Stimulated activated CD8-positive, alpha-beta memory T cell treated with anti-CD3 and anti-CD28 coated beads, Interleukin-7, amount 100 ng/mL, for 1 hour (primary cell): ENCODE data around the gene IRGC.

Experiments used
- DNase-seq, 2 donors: peaks; one replicate each; pipeline ENCODE4 v3.0.0-alpha.2; 2020; ENCODE audit warnings: low read depth in 2 of 2

Gene IRGC

GRCh38 chr19:43724896-43725295 lies 9.0 kb downstream of the IRGC start:
- no peak for DNase-seq

GRCh38 chr19:43725468-43725867 lies 9.6 kb downstream of the IRGC start:
- DNase-seq, result no peak

DNA sequence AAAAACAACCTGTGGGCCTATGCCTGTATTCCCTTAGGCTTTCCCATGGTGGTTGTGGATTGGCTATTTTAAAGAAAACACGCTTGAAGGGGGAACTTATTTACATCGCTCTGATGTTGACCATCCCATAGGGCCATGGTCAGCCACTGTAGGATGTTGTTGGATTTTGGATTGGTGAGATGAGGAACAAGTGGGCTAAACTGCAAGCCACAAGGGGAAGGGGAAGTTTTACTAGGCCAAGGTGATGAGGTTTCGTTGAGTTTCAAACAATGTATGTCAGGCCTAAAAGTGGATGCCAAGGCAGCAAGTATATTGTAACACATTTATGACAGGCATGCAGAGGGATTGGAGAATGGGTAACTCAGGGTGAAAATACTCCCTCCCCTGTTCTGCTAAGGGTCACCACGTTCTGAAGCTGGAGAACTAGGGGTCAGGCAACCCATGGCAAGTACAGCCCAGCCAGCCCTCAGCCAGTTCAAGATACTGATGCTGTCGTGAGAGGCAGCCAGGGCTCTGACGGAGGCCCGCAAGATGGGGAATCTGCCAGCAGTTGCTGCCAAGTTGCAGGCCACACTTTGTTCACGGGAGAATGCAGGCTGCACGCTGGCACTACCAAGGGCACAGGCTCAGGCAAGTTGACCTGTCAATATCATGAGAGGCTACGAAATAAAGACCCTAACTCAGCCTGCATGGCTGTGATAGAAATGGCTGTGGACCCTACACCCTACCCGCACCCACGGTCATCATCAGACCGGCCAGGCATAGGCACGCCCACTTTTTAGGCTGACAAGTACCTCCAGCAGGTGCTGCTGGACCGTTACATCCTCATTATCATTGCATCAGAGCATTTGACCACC lies 11.1 kb downstream of the IRGC start:
- no peak for DNase-seq

- no peak for DNase-seq
Measured at GRCh38 chr19:43727593-43727853, 11.6 kb downstream of the IRGC start.

GRCh38 chr19:43729919-43730318 lies 14.0 kb downstream of the IRGC start:
- no peak for DNase-seq

DNA sequence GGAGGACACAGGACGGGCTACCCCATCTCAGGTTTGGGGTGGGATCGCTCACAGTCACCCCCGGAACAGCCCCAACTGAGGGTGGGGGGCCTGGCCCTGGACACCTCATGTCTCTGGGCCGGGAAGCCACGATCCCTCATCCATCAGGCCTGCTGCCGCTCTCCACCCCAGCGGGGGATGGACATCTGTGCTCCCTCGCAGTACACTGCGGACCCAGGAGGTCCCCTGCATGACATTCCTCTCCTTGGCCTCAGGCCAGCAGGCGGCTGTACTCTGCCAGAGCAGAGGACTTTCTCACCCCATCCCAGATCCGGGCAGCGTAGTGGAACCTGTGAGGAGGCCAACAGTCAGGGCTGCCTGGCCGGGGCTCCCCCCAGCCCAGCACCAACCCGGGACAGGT lies 15.5 kb downstream of the IRGC start:
- DNase-seq, result no peak

DNA sequence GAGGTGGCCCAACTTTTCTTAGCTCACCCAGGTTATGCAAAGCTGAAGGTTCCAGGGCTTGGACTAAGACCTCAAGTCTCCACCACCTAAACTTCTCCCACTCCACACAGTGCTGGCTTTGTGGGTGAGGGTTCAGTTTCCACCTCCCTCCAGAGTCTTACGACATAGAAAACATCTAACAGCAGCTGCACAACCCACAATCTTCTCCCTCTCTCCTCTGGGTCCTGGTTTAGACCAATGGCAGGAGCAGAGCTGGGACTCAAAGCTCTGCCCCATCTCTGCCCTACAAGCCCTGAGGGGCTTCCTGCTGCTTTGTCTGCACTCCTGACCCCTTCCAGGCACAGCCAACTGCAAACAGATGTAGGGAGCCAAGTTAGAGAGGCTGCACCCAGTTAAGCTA lies 16.0 kb downstream of the IRGC start:
- no peak for DNase-seq

DNA sequence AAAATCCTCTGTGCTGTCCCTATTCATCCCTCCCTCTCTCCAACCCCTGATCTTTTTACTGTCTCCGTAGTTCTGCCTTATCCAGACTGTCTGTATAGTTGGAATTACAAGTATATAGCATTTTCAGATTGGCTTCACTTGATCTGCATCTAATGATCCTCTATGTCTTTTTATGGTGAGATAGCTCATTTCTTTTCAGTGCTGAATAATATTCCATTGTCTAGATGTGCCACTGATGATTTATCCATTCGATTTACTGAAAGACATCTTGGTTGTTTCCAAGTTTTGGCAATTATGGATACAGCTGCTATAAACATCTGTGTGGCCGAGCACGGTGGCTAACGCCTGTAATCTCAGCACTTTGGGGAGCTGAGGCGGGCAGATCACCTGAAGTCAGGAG lies 19.1 kb downstream of the IRGC start:
- DNase-seq, result no peak

GRCh38 chr19:43735957-43736356 lies 20.1 kb downstream of the IRGC start:
- no peak for DNase-seq

- no peak for DNase-seq
Measured at GRCh38 chr19:43738780-43739211, 22.9 kb downstream of the IRGC start.

DNA sequence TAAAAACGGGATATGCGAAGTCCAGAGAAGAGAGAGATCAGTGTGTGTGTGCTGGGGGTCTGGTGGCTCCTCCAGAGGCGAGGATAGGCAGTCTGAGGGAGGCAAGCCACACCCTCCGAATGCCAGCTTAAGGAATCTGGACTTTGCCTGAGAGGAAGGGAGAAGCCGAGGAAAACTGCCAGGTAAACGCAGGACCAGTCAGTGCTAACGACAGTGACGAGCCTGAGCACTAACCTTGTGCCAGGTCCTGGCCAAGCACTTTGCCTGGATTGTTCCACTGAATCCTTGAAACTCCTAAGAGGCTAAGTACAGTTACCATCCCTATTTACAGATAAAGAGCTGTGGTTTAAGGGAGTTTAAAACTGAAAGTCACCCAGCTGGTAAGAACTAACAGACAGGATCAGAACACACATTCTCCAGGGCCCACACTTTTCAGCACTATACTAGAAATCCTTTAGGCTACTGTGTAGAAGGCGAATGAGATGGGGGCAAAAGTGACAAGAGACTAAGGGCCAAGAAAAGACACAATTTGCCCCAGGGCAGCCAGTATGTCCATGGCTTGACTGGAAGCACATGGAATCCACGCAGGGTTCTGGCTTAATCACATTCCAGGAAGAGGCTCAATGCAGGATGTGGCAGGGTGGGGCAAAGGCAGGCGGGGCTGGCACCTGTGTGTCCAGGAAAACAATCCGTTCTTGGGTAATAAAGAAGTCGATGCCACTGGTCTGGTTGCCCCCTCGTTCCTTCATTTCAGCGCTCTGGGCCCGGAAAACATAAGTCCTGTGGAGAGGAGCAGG lies 23.8 kb downstream of the IRGC start:
- no peak for DNase-seq

- no peak for DNase-seq
Measured at GRCh38 chr19:43741075-43741825, 25.4 kb downstream of the IRGC start.

GRCh38 chr19:43743059-43743458 lies 27.2 kb downstream of the IRGC start:
- no peak for DNase-seq

DNA sequence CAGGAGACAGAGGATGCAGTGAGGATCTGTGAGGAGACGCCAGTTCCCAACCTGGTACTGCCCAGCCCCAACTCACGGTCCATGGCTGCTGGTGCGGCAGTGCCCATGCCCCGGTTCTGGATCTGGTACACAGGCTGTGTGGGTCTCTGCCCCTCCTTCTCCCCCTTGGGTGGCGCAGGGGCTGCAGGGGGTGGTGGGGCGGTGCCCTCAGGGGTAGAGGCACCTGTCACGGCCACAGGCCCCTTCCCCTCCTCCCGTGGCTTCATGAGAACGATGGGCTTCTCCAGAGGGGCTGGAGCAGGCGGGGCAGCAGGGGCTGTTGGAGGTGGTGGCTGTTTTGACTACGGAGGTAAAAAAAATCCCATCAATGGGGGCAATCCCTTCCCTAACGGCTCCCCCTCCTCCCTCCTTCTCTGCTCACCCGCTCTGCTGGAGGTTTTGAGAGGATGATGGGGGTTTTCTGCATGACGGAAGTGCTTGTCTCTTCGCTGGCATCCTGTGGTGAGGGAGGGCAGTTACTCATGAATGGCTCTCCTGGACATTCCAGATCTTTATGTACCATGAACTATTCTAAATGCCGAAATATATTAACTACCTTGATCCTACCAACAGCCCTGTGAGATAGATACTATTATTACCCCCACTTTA lies 31.8 kb downstream of the IRGC start:
- DNase-seq, result no peak

DNA sequence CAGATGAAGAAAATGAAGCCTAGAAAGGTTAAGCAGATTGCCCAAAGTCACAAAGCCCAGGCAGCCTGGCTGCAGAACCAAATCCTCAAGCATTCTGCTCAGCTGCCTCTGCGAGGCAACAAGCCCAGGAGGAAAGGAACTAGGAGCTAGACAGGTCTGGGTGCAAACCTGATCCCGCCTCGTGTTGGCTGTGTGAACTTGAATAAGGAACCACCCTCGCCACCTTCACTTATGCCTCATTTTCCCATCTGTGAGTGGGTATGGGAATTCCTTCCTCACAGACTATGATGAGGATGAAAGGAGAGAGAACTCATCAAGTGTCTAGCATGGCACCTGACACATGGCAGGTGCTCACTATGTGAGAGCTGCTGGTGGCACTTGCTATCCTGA lies 32.3 kb downstream of the IRGC start:
- no peak for DNase-seq

- DNase-seq, result no peak
Measured at GRCh38 chr19:43748685-43749084, 32.8 kb downstream of the IRGC start.

- no peak for DNase-seq
Measured at GRCh38 chr19:43749152-43749551, 33.3 kb downstream of the IRGC start.

DNA sequence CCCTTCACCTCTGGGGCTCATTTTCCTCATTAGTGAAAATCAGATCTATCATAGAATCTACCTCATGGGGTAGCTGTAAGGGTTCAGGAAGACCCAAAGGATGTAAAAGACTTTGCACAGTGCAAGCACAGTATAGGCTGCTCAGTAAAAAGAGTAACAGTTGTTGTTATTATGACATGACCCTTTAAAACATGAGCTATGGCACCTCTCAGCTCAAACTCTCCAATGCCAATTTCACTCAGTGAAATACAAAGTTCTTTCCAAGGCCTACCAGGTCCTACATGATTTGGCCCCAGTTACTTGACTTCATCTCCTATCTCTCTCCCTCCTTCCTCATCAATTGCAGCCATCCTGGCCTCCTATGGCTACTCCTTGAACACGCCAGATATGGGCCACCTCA lies 34.0 kb downstream of the IRGC start:
- DNase-seq, result no peak

DNA sequence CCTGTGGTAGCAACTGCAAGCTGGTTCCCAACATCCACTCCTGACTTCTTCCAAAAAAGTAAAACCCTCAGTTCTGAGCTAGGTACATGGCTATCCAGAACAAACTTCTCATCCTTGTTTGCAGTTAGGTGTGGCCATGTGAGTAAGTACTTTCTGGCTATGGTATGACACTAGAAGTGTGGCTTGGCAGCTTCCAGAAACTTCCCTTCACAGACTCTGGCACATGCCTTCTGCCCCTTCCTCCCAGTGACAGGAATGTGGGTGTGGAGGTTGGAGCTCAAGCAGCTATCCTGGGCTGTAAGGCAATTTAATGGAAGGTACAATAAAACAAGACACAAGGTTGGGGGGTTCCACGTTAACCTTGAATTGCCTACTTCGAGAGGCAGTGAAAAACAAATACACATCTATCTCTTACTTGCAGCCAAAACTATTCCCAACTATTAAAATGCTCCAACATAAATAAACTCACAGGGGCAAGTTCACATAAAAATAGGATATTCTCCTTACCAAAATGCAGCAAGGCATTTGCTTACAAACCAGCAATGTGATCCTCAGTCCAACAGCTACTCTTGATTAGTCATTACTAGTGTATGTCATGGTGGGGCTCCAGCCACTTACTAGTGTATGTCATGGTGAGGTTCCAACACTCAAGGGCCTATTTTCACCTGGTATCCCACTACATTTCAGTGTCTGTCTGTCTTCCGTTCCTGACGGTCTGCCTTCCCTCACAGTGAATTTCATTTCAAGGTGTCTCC lies 35.8 kb downstream of the IRGC start:
- DNase-seq, result no peak

GRCh38 chr19:43752287-43752875 lies 36.5 kb downstream of the IRGC start:
- DNase-seq, result no peak

DNA sequence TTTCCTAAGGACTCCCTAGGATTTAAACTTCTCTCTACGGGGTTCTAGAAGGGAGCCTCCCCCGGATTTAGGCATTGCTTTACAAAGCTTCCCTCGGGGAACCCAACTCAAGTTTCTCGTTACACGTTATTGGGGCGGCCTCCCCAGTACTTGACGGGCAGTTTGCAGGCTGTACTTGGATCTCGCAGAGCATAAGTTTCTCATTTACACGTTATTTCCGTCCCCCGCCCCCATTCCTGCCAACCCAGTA lies 38.3 kb downstream of the IRGC start:
- no peak for DNase-seq
